Osteocyte (in vitro differentiated cells): ENCODE data around the gene ATRIP. TPM values are rescaled to one million over a fixed set of nuclear protein-coding genes. Genes with fewer than 3 reads are reported as not detected.

ENCODE experiments used
- DNase-seq: peaks from one replicate; pipeline ENCODE4 v3.0.0; 2021; ENCODE audit warnings: mixed read lengths; ENCODE audit not compliant: unreplicated experiment; ENCODE audit errors: extremely low spot score
- H3K27ac Mint-ChIP-seq: one replicate; pipeline ENCODE4 v1.8.0; 2021; ENCODE audit warnings: mild to moderate bottlenecking, mixed read lengths; ENCODE audit not compliant: unreplicated experiment
- H3K27me3 Mint-ChIP-seq: one replicate; pipeline ENCODE4 v1.8.0; 2021; ENCODE audit warnings: mixed read lengths; ENCODE audit not compliant: unreplicated experiment
- H3K36me3 Mint-ChIP-seq: one replicate; pipeline ENCODE4 v1.8.0; 2021; ENCODE audit warnings: mixed read lengths; ENCODE audit not compliant: unreplicated experiment
- H3K4me1 Mint-ChIP-seq: one replicate; pipeline ENCODE4 v1.8.0; 2021; ENCODE audit warnings: mixed read lengths; ENCODE audit not compliant: unreplicated experiment
- H3K4me3 Mint-ChIP-seq: one replicate; pipeline ENCODE4 v1.8.0; 2021; ENCODE audit warnings: mild to moderate bottlenecking, moderate library complexity, mixed read lengths; ENCODE audit not compliant: unreplicated experiment
- H3K9me3 Mint-ChIP-seq: one replicate; pipeline ENCODE4 v1.8.0; 2021; ENCODE audit warnings: mixed read lengths; ENCODE audit not compliant: unreplicated experiment
- CTCF ChIP-seq: fragments of 200-600 bp; sonication (generic); IDR thresholded peaks from 2 replicates; pipeline ENCODE4 v1.5.0; 2021; ENCODE audit warnings: antibody characterized with exemption, mild to moderate bottlenecking, moderate library complexity
- total RNA-seq: library from RNA; stranded (reverse); gene quantifications from 2 replicates; pipeline ENCODE4 v1.2.1, GENCODE V29; 2021

Gene ATRIP
- total RNA-seq, 1 donor from 2014 or later, result 8.5 TPM

DNA sequence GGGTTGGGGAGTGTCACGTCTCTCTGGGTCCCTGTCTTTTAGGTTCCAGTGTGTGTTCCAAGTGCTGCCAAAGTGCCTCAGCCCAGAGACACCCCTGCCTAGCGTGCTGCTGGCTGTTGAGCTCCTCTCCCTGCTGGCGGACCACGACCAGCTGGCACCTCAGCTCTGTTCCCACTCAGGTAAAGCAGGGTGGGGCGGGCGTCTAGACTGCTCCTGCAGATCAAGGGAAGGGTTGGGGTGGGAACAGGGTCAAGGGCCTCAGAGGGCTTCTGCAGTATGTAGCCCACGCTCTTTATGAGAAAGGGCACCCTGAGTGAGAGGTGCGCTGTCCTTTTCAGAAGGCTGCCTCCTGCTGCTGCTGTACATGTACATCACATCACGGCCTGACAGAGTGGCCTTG lies 17.2 kb downstream of the ATRIP start:
- H3K36me3 Mint-ChIP-seq, result peaks cover 15% of the 10 kb centered on the region
- peaks cover 26% of the 10 kb centered on the region for H3K4me1 Mint-ChIP-seq
- no peaks in the 10 kb centered on the region for H3K9me3 Mint-ChIP-seq
- no peak overlapping the region for H3K4me3 Mint-ChIP-seq
- no peak for DNase-seq
- no peak for TF ChIP-seq CTCF
- peak overlapping the region; percentile 52 for H3K27ac Mint-ChIP-seq
- no peaks in the 10 kb centered on the region for H3K27me3 Mint-ChIP-seq

DNA sequence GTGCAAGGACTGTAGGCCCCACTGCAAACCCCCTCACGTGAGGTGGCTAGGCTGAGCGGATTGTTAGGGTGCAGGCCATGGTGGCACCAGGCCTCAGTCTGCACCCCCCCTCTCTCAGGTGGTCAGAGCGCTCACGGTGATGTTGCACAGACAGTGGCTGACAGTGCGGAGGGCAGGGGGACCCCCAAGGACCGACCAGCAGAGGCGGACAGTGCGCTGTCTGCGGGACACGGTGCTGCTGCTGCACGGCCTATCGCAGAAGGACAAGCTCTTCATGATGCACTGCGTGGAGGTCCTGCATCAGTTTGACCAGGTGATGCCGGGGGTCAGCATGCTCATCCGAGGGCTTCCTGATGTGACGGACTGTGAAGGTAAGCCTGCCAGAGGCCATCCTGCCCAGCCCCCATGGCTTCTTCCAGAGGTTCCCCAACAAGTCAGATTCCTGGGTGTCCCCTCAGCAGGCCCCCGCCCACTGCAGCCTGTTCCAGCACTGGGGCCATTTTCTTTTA lies 18.2 kb downstream of the ATRIP start:
- no peaks in the 10 kb centered on the region for H3K27me3 Mint-ChIP-seq
- peaks cover 14% of the 10 kb centered on the region for H3K36me3 Mint-ChIP-seq
- H3K4me3 Mint-ChIP-seq, result no peak overlapping the region
- peak overlapping the region; percentile 100 for H3K27ac Mint-ChIP-seq
- no peak for TF ChIP-seq CTCF
- no peak for DNase-seq
- H3K4me1 Mint-ChIP-seq, result peaks cover 26% of the 10 kb centered on the region
- H3K9me3 Mint-ChIP-seq, result no peaks in the 10 kb centered on the region

GRCh38 chr3:48465237-48465530 lies 18.6 kb downstream of the ATRIP start:
- H3K4me1 Mint-ChIP-seq, result peaks cover 29% of the 10 kb centered on the region
- H3K36me3 Mint-ChIP-seq, result peaks cover 11% of the 10 kb centered on the region
- peak overlapping the region; percentile 100 for H3K27ac Mint-ChIP-seq
- TF ChIP-seq CTCF, result no peak
- H3K9me3 Mint-ChIP-seq, result no peaks in the 10 kb centered on the region
- no peaks in the 10 kb centered on the region for H3K27me3 Mint-ChIP-seq
- H3K4me3 Mint-ChIP-seq, result no peak overlapping the region
- no peak for DNase-seq

GRCh38 chr3:48465531-48466378 lies 19.2 kb downstream of the ATRIP start:
- peak overlapping the region; percentile 70 for H3K4me3 Mint-ChIP-seq
- H3K27me3 Mint-ChIP-seq, result no peaks in the 10 kb centered on the region
- peaks cover 32% of the 10 kb centered on the region for H3K4me1 Mint-ChIP-seq
- peak; percentile 99 for DNase-seq
- peak overlapping the region; percentile 100 for H3K27ac Mint-ChIP-seq
- TF ChIP-seq CTCF, result peak; percentile 87
- peaks cover 10% of the 10 kb centered on the region for H3K36me3 Mint-ChIP-seq
- no peaks in the 10 kb centered on the region for H3K9me3 Mint-ChIP-seq

DNA sequence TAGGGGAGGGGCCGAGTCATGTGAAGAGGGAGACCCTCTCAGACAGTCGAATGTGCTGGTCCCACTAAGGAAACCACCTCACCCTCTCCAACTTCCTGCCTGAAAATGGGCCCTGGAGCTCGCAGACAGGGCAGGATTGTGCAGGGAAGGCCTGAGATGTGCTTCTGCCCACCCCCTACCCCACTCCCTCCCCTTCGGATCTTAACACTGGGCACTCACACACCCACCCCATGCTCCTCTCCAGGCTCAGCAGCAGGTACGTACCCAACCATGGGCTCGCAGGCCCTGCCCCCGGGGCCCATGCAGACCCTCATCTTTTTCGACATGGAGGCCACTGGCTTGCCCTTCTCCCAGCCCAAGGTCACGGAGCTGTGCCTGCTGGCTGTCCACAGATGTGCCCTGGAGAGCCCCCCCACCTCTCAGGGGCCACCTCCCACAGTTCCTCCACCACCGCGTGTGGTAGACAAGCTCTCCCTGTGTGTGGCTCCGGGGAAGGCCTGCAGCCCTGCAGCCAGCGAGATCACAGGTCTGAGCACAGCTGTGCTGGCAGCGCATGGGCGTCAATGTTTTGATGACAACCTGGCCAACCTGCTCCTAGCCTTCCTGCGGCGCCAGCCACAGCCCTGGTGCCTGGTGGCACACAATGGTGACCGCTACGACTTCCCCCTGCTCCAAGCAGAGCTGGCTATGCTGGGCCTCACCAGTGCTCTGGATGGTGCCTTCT lies 20.0 kb downstream of the ATRIP start:
- Mint-ChIP-seq H3K27me3 (no peaks in the 10 kb centered on the region), H3K36me3 (peaks cover 10% of the 10 kb centered on the region), H3K27ac (peak overlapping the region; percentile 100), H3K4me3 (peak overlapping the region; percentile 70), H3K9me3 (no peaks in the 10 kb centered on the region), H3K4me1 (peaks cover 33% of the 10 kb centered on the region)
- TF ChIP-seq CTCF, result no peak
- no peak for DNase-seq
